Caco-2 (cell line): ENCODE results near the gene MEOX1. TPM values are rescaled to one million over a fixed set of nuclear protein-coding genes. Genes with fewer than 3 reads are reported as not detected.
A peak's percentile ranks its signal among the peaks of the same experiment; 100 is the strongest.

Source experiments
- BruUV-seq: library from RNA; stranded (reverse); fragments of 400-500 nt; replicated peaks from 2 replicates; lab custom pipeline; 2021; lab: Mats Ljungman, UMichigan
- CTCF ChIA-PET: fragments of 300-600 bp; sonication (Branson Sonifier 250); formaldehyde crosslinking; loops from one replicate; lab custom pipeline; 2022; ENCODE audit warnings: antibody characterized with exemption; lab: Charles Lee
- POLR2A ChIA-PET: fragments of 300-600 bp; sonication (Branson Sonifier 250); formaldehyde crosslinking; loops from one replicate; lab custom pipeline; 2022; ENCODE audit warnings: antibody characterized with exemption; lab: Charles Lee
- DNase-seq, 2 experiments: peaks; one replicate each; pipeline versions ENCODE4 v3.0.0 to v3.0.0-alpha.2; 2020 to 2022
- H3K27me3 ChIP-seq: replicated peaks from 2 replicates; pipeline ENCODE4 v1.6.0; 2011; ENCODE audit warnings: low read length; ENCODE audit not compliant: control insufficient read depth, insufficient read depth
- H3K36me3 ChIP-seq: 2 replicates; pipeline ENCODE4 v1.5.1; 2011; ENCODE audit warnings: low read length; ENCODE audit not compliant: control insufficient read depth, insufficient read depth
- H3K4me1 ChIP-seq: fragments of 250-450 bp; sonication (Bioruptor Pico); 2 replicates; pipeline ENCODE4 v1.5.1; 2020; ENCODE audit warnings: mild to moderate bottlenecking
- H3K4me3 ChIP-seq: 2 replicates; pipeline ENCODE4 v1.5.1; 2011; ENCODE audit warnings: low read depth, mild to moderate bottlenecking, control low read depth, low read length
- H3K9me3 ChIP-seq: fragments of 250-450 bp; sonication (Bioruptor Pico); 2 replicates; pipeline ENCODE4 v1.5.1; 2020; ENCODE audit warnings: mild to moderate bottlenecking, moderate library complexity
- H3K27ac Mint-ChIP-seq: one replicate; pipeline ENCODE4 v1.8.0; 2022; ENCODE audit warnings: mixed read lengths; ENCODE audit not compliant: unreplicated experiment
- H3K27me3 Mint-ChIP-seq: one replicate; pipeline ENCODE4 v1.8.0; 2022; ENCODE audit warnings: mixed read lengths; ENCODE audit not compliant: insufficient read depth, unreplicated experiment
- H3K36me3 Mint-ChIP-seq: one replicate; pipeline ENCODE4 v1.8.0; 2022; ENCODE audit warnings: mild to moderate bottlenecking, mixed read lengths; ENCODE audit not compliant: insufficient read depth, unreplicated experiment
- H3K4me1 Mint-ChIP-seq: one replicate; pipeline ENCODE4 v1.8.0; 2022; ENCODE audit warnings: low read depth, mixed read lengths; ENCODE audit not compliant: unreplicated experiment
- H3K4me3 Mint-ChIP-seq: one replicate; pipeline ENCODE4 v1.8.0; 2022; ENCODE audit warnings: mild to moderate bottlenecking, moderate library complexity, mixed read lengths; ENCODE audit not compliant: unreplicated experiment
- H3K9me3 Mint-ChIP-seq: one replicate; pipeline ENCODE4 v1.8.0; 2022; ENCODE audit warnings: mixed read lengths; ENCODE audit not compliant: unreplicated experiment
- CTCF ChIP-seq, 2 experiments: fragments of 200-600 bp in 1 of 2; IDR thresholded peaks; 1 replicate in 1 of 2; 2 replicates in 1 of 2; pipeline versions ENCODE4 v1.5.1 to v1.8.0; 2011 to 2022; ENCODE audit warnings: antibody characterized with exemption in 1 of 2, control low read depth in 1 of 2, inconsistent platforms in 1 of 2, low read depth in 1 of 2, low read length in 1 of 2, mild to moderate bottlenecking in 1 of 2, moderate library complexity in 1 of 2; ENCODE audit not compliant: insufficient read depth in 1 of 2, severe bottlenecking in 1 of 2, unreplicated experiment in 1 of 2
- intact Hi-C: fragments of 100-400 bp; cut with micrococcal nuclease; formaldehyde crosslinking; loops from one replicate; pipeline ENCODE4 v1.10.0; 2022; ENCODE audit not compliant: unreplicated experiment
- total RNA-seq: library from RNA; stranded (reverse); gene quantifications from 2 replicates; pipeline ENCODE4 v1.2.3, GENCODE V29; 2022

The MEOX1 gene
- total RNA-seq, 1 experiment from 2014 or later = 1.7 TPM

- Histone ChIP-seq H3K36me3 (no peaks in the 10 kb centered on the region), H3K9me3 (no peaks in the 10 kb centered on the region), H3K4me3 (no peak overlapping the region), H3K27me3 (no peaks in the 10 kb centered on the region), H3K4me1 (peaks cover 30% of the 10 kb centered on the region)
- no peaks in the 10 kb centered on the region for H3K9me3 Mint-ChIP-seq
- intact Hi-C loops = no loop called here
- no peak for TF ChIP-seq CTCF (IDR thresholded peaks at IDR 0.05; ENCODE audit: insufficient read depth in 1 of 2, low read depth in 1 of 2, low read length in 1 of 2, severe bottlenecking in 1 of 2, unreplicated experiment in 1 of 2)
- no peak overlapping the region for H3K4me3 Mint-ChIP-seq
- no peaks in the 10 kb centered on the region for H3K36me3 Mint-ChIP-seq
- BruUV-seq = no TSS peak
- peaks cover 23% of the 10 kb centered on the region for H3K4me1 Mint-ChIP-seq
- POLR2A ChIA-PET = no interaction called here
- H3K27ac Mint-ChIP-seq = no peak overlapping the region
- CTCF ChIA-PET = no interaction called here
- no peak for DNase-seq
- no peaks in the 10 kb centered on the region for H3K27me3 Mint-ChIP-seq
Measured at GRCh38 chr17:43645450-43645764, 16.3 kb downstream of the MEOX1 start.

GRCh38 chr17:43644081-43644480, 17.6 kb downstream of the MEOX1 start:
- no peaks in the 10 kb centered on the region for H3K9me3 ChIP-seq
- H3K9me3 Mint-ChIP-seq = no peaks in the 10 kb centered on the region
- intact Hi-C loops = no loop called here

GRCh38 chr17:43641416-43641815, 20.3 kb downstream of the MEOX1 start:
- POLR2A ChIA-PET = no interaction called here
- H3K27ac Mint-ChIP-seq = peak overlapping the region; percentile 24

More at GRCh38 chr17:43644081-43644480, 17.6 kb downstream of the MEOX1 start:
- no peaks in the 10 kb centered on the region for H3K27me3 Mint-ChIP-seq
- Histone ChIP-seq H3K36me3 (no peaks in the 10 kb centered on the region), H3K4me1 (peaks cover 21% of the 10 kb centered on the region), H3K27me3 (no peaks in the 10 kb centered on the region), H3K4me3 (no peak overlapping the region)
- no peaks in the 10 kb centered on the region for H3K36me3 Mint-ChIP-seq
- no peak overlapping the region for H3K4me3 Mint-ChIP-seq
- DNase-seq = no peak
- H3K4me1 Mint-ChIP-seq = peaks cover 23% of the 10 kb centered on the region
- no peak for TF ChIP-seq CTCF (IDR thresholded peaks at IDR 0.05; ENCODE audit: insufficient read depth in 1 of 2, low read depth in 1 of 2, low read length in 1 of 2, severe bottlenecking in 1 of 2, unreplicated experiment in 1 of 2)
- CTCF ChIA-PET = no interaction called here
- H3K27ac Mint-ChIP-seq = peak overlapping the region; percentile 10
- POLR2A ChIA-PET = no interaction called here
- BruUV-seq = no TSS peak

More at GRCh38 chr17:43641416-43641815, 20.3 kb downstream of the MEOX1 start:
- Histone ChIP-seq H3K4me1 (peaks cover 11% of the 10 kb centered on the region), H3K36me3 (no peaks in the 10 kb centered on the region), H3K9me3 (no peaks in the 10 kb centered on the region), H3K4me3 (no peak overlapping the region), H3K27me3 (no peaks in the 10 kb centered on the region)
- BruUV-seq = no TSS peak
- intact Hi-C loops = no loop called here
- no peaks in the 10 kb centered on the region for H3K36me3 Mint-ChIP-seq
- CTCF ChIA-PET = no interaction called here
- H3K27me3 Mint-ChIP-seq = no peaks in the 10 kb centered on the region
- DNase-seq = no peak
- no peaks in the 10 kb centered on the region for H3K9me3 Mint-ChIP-seq
- no peak overlapping the region for H3K4me3 Mint-ChIP-seq
- no peak for TF ChIP-seq CTCF (IDR thresholded peaks at IDR 0.05; ENCODE audit: insufficient read depth in 1 of 2, low read depth in 1 of 2, low read length in 1 of 2, severe bottlenecking in 1 of 2, unreplicated experiment in 1 of 2)
- H3K4me1 Mint-ChIP-seq = peaks cover 16% of the 10 kb centered on the region
